ENCODE measurements around the gene SELENOI. TPM values are rescaled to one million over a fixed set of nuclear protein-coding genes. Genes with fewer than 3 reads are reported as not detected.
A peak's percentile ranks its signal among the peaks of the same experiment; 100 is the strongest.

Gene SELENOI
- total RNA-seq, 1 donor from 2014 or later = 51.8 TPM

GRCh38 chr2:26394694-26395093, 48.8 kb downstream of the SELENOI start:
- DNase-seq (ENCODE audit: low spot score) = no peak
- Histone ChIP-seq H2AFZ (replicated peaks) (no peak overlapping the region), H4K20me1 (ENCODE audit: low read depth) (no peaks in the 10 kb centered on the region), H3K27ac (no peak overlapping the region), H3K4me1 (peaks cover 12% of the 10 kb centered on the region), H3K27me3 (no peaks in the 10 kb centered on the region), H3K4me2 (no peak overlapping the region), H3F3A (ENCODE audit: low read depth) (peaks cover 28% of the 10 kb centered on the region), H3K4me3 (no peak overlapping the region), H3K36me3 (no peaks in the 10 kb centered on the region), H3K79me2 (ENCODE audit: low read depth) (no peaks in the 10 kb centered on the region), H3K9me3 (ENCODE audit: low read depth) (no peaks in the 10 kb centered on the region), H3K9ac (no peak overlapping the region)
- Mint-ChIP-seq H3K27ac (no peak overlapping the region), H3K36me3 (peaks cover 2% of the 10 kb centered on the region), H3K27me3 (ENCODE audit: insufficient read depth, low read depth) (no peaks in the 10 kb centered on the region), H3K4me3 (no peak overlapping the region), H3K9me3 (no peaks in the 10 kb centered on the region), H3K4me1 (peaks cover 27% of the 10 kb centered on the region)
- TF ChIP-seq EZH2 (IDR thresholded peaks at IDR 0.05) (no peak), CTCF (IDR thresholded peaks at IDR 0.05) (no peak), EZH2phosphoT487 (IDR thresholded peaks at IDR 0.05) (no peak)

- H3F3A ChIP-seq (ENCODE audit: low read depth) = peaks cover 28% of the 10 kb centered on the region
- H3K4me3 ChIP-seq = no peak overlapping the region
- no peak overlapping the region for H2AFZ ChIP-seq (replicated peaks)
- Mint-ChIP-seq H3K27ac (peak overlapping the region; percentile 80), H3K4me1 (peaks cover 34% of the 10 kb centered on the region), H3K4me3 (no peak overlapping the region), H3K36me3 (no peaks in the 10 kb centered on the region), H3K9me3 (no peaks in the 10 kb centered on the region), H3K27me3 (ENCODE audit: insufficient read depth, low read depth) (no peaks in the 10 kb centered on the region)
- no peaks in the 10 kb centered on the region for H3K79me2 ChIP-seq (ENCODE audit: low read depth)
- no peaks in the 10 kb centered on the region for H3K27me3 ChIP-seq
- H3K4me2 ChIP-seq = no peak overlapping the region
- H3K27ac ChIP-seq = peak overlapping the region; percentile 32
- DNase-seq (ENCODE audit: low spot score) = no peak
- TF ChIP-seq EZH2phosphoT487 (IDR thresholded peaks at IDR 0.05) = no peak
- TF ChIP-seq EZH2 (IDR thresholded peaks at IDR 0.05) = no peak
- no peak for TF ChIP-seq CTCF (IDR thresholded peaks at IDR 0.05)
- peaks cover 12% of the 10 kb centered on the region for H3K4me1 ChIP-seq
- H4K20me1 ChIP-seq (ENCODE audit: low read depth) = no peaks in the 10 kb centered on the region
- no peaks in the 10 kb centered on the region for H3K9me3 ChIP-seq (ENCODE audit: low read depth)
- no peaks in the 10 kb centered on the region for H3K36me3 ChIP-seq
- no peak overlapping the region for H3K9ac ChIP-seq
Measured at GRCh38 chr2:26395394-26395793, 49.5 kb downstream of the SELENOI start.

GRCh38 chr2:26396734-26397298, 50.9 kb downstream of the SELENOI start:
- Histone ChIP-seq H3F3A (ENCODE audit: low read depth) (peaks cover 19% of the 10 kb centered on the region), H3K27ac (no peak overlapping the region), H3K79me2 (ENCODE audit: low read depth) (no peaks in the 10 kb centered on the region), H3K4me3 (no peak overlapping the region), H3K9ac (no peak overlapping the region), H4K20me1 (ENCODE audit: low read depth) (no peaks in the 10 kb centered on the region), H2AFZ (replicated peaks) (no peak overlapping the region), H3K9me3 (ENCODE audit: low read depth) (no peaks in the 10 kb centered on the region), H3K4me2 (no peak overlapping the region), H3K36me3 (no peaks in the 10 kb centered on the region), H3K4me1 (peaks cover 12% of the 10 kb centered on the region), H3K27me3 (peaks cover 8% of the 10 kb centered on the region)
- no peak for TF ChIP-seq EZH2phosphoT487 (IDR thresholded peaks at IDR 0.05)
- TF ChIP-seq EZH2 (IDR thresholded peaks at IDR 0.05) = no peak
- TF ChIP-seq CTCF (IDR thresholded peaks at IDR 0.05) = no peak
- Mint-ChIP-seq H3K4me3 (no peak overlapping the region), H3K27ac (no peak overlapping the region), H3K9me3 (no peaks in the 10 kb centered on the region), H3K4me1 (peaks cover 39% of the 10 kb centered on the region), H3K36me3 (no peaks in the 10 kb centered on the region), H3K27me3 (ENCODE audit: insufficient read depth, low read depth) (no peaks in the 10 kb centered on the region)
- no peak for DNase-seq (ENCODE audit: low spot score)
